Cardiac muscle cell (in vitro differentiated cells and primary cell): ENCODE results near the gene DDX5. TPM values are rescaled to one million over a fixed set of nuclear protein-coding genes. Genes with fewer than 3 reads are reported as not detected.

Experiments used
- DNase-seq, 2 donors: peaks; one replicate each; pipeline versions ENCODE4 v3.0.0 to v3.0.0-alpha.2; 2010 to 2017; ENCODE audit warnings: low read depth in 1 of 2, low spot score in 1 of 2
- H3K27ac ChIP-seq: fragments of 200-600 bp; sonication (generic); 2 replicates; pipeline ENCODE4 v1.5.1; 2016
- H3K27me3 ChIP-seq: fragments of 200-600 bp; sonication (generic); 2 replicates; pipeline ENCODE4 v1.6.0; 2016; ENCODE audit warnings: control low read depth
- H3K36me3 ChIP-seq: fragments of 200-600 bp; sonication (generic); 2 replicates; pipeline ENCODE4 v1.5.1; 2016; ENCODE audit warnings: control low read depth
- H3K4me1 ChIP-seq: fragments of 200-600 bp; sonication (generic); 2 replicates; pipeline ENCODE4 v1.8.1; 2017; ENCODE audit warnings: low read depth, mild to moderate bottlenecking, mixed run types
- H3K4me3 ChIP-seq: fragments of 200-600 bp; sonication (generic); 2 replicates; pipeline ENCODE4 v1.5.1; 2016; ENCODE audit warnings: mild to moderate bottlenecking
- H3K9me3 ChIP-seq: fragments of 200-600 bp; sonication (generic); 2 replicates; pipeline ENCODE4 v1.5.1; 2017; ENCODE audit warnings: low read depth, mild to moderate bottlenecking, control low read depth
- CTCF ChIP-seq: IDR thresholded peaks from 2 replicates; pipeline ENCODE4 v1.5.1; 2012; ENCODE audit warnings: low read depth, mild to moderate bottlenecking, low read length
- polyA plus RNA-seq: library from polyadenylated mRNA; unstranded; fragments of >200 nt; fragmentation: Nextera tagmentation; extraction: Ambion mirVana; gene quantifications from 2 replicates; pipeline ENCODE4 v1.2.1, GENCODE V29; 2016
- total RNA-seq: library from RNA; depleted of rRNA; stranded (reverse); fragments of >200 nt; gene quantifications from 2 replicates; pipeline ENCODE4 v1.2.3, GENCODE V29; 2016

The DDX5 gene
- total and polyA plus RNA-seq, 2 experiments from 2014 or later = 639 to 1,000 TPM

- Histone ChIP-seq H3K27me3 (no peaks in the 10 kb centered on the region), H3K27ac (no peak overlapping the region), H3K36me3 (peaks cover 34% of the 10 kb centered on the region), H3K4me3 (no peak overlapping the region), H3K4me1 (peaks cover 11% of the 10 kb centered on the region), H3K9me3 (no peaks in the 10 kb centered on the region)
- TF ChIP-seq CTCF = peak; percentile 75
- DNase-seq = peak in 1 of 2 donors; percentile 67
Observed at GRCh38 chr17:64491034-64491860, 14.8 kb downstream of the DDX5 start.

DNA sequence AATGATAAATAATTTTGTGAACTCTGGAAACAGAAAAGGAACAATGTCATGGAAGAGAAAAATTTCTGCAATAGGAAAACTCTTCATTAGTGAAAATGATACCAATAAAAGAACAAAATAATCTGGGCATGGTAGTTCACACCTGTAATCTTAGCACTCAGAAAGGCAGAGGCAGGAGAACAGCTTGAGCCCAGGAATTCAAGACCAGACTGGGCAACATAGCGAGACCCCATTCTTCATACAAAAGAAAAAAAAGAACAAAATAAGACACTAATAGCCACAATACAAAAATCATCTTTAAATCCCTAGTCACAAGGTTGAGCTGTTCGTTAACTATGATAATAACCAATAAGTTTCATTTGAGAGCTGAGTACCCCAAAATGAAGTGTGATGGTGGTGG lies 17.8 kb downstream of the DDX5 start:
- peaks cover 46% of the 10 kb centered on the region for H3K36me3 ChIP-seq

DNA sequence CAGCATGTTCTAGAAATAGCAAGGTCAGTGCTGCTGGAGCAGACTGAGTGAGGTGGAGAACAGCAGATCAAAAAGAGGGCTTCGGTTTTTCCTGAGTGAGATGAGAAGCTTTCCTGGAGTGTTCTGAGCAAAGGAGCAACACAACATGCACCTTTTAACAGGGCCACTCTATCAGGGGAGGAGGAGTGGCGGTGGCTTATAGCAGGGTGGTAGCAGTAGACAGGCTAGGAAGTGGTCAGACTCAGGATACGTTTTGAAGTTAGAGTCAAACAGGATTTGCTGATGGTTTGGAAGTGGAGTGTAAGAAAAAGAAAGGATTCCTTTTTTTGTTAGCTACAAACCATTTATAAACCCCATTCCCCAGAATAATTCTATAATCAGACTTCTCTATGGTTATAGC lies 21.7 kb downstream of the DDX5 start:
- no peaks in the 10 kb centered on the region for H3K4me1 ChIP-seq
- H3K4me3 ChIP-seq = no peak overlapping the region
- no peak overlapping the region for H3K27ac ChIP-seq
- no peaks in the 10 kb centered on the region for H3K27me3 ChIP-seq
- no peak for DNase-seq
- no peaks in the 10 kb centered on the region for H3K9me3 ChIP-seq
- H3K36me3 ChIP-seq = peaks cover 40% of the 10 kb centered on the region
- TF ChIP-seq CTCF = no peak

More for the DNA sequence above, 17.8 kb downstream of the DDX5 start:
- DNase-seq = no peak
- H3K4me3 ChIP-seq = no peak overlapping the region
- H3K4me1 ChIP-seq = no peaks in the 10 kb centered on the region
- no peaks in the 10 kb centered on the region for H3K27me3 ChIP-seq
- H3K9me3 ChIP-seq = no peaks in the 10 kb centered on the region
- TF ChIP-seq CTCF = no peak
- H3K27ac ChIP-seq = no peak overlapping the region

- no peaks in the 10 kb centered on the region for H3K4me1 ChIP-seq
- no peaks in the 10 kb centered on the region for H3K27me3 ChIP-seq
- H3K9me3 ChIP-seq = no peaks in the 10 kb centered on the region
- peaks cover 34% of the 10 kb centered on the region for H3K36me3 ChIP-seq
- H3K4me3 ChIP-seq = no peak overlapping the region
- H3K27ac ChIP-seq = no peak overlapping the region
- no peak for TF ChIP-seq CTCF
- no peak for DNase-seq
Observed at GRCh38 chr17:64480951-64481350, 25.1 kb downstream of the DDX5 start.

- Histone ChIP-seq H3K4me3 (no peak overlapping the region), H3K27me3 (no peaks in the 10 kb centered on the region), H3K36me3 (peaks cover 22% of the 10 kb centered on the region), H3K27ac (no peak overlapping the region), H3K9me3 (no peaks in the 10 kb centered on the region), H3K4me1 (no peaks in the 10 kb centered on the region)
- no peak for DNase-seq
- TF ChIP-seq CTCF = no peak
Observed at GRCh38 chr17:64477849-64478248, 28.2 kb downstream of the DDX5 start.
